Measurements from ENCODE around the gene SORCS2.

- TF ChIP-seq POLR2AphosphoS5 (IDR thresholded peaks at IDR 0.05; ENCODE audit: low read depth, low read length) = no peak
- TF ChIP-seq, protein P1, sequence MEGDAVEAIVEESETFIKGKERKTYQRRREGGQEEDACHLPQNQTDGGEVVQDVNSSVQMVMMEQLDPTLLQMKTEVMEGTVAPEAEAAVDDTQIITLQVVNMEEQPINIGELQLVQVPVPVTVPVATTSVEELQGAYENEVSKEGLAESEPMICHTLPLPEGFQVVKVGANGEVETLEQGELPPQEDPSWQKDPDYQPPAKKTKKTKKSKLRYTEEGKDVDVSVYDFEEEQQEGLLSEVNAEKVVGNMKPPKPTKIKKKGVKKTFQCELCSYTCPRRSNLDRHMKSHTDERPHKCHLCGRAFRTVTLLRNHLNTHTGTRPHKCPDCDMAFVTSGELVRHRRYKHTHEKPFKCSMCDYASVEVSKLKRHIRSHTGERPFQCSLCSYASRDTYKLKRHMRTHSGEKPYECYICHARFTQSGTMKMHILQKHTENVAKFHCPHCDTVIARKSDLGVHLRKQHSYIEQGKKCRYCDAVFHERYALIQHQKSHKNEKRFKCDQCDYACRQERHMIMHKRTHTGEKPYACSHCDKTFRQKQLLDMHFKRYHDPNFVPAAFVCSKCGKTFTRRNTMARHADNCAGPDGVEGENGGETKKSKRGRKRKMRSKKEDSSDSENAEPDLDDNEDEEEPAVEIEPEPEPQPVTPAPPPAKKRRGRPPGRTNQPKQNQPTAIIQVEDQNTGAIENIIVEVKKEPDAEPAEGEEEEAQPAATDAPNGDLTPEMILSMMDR (IDR thresholded peaks at IDR 0.05) = no peak
These were observed 309.5 kb downstream of the SORCS2 start for GRCh38 chr4:7501873-7502272.

Data from Panc1 (cell line).